Stimulated activated CD4-positive, alpha-beta T cell treated with anti-CD3 and anti-CD28 coated beads, Interleukin-4, amount 100 ng/mL, for 24 hours (primary cell): ENCODE measurements around the gene STAT6.

Source experiments
- DNase-seq: peaks from one replicate; pipeline ENCODE4 v3.0.0-alpha.2; 2020

The STAT6 gene

DNA sequence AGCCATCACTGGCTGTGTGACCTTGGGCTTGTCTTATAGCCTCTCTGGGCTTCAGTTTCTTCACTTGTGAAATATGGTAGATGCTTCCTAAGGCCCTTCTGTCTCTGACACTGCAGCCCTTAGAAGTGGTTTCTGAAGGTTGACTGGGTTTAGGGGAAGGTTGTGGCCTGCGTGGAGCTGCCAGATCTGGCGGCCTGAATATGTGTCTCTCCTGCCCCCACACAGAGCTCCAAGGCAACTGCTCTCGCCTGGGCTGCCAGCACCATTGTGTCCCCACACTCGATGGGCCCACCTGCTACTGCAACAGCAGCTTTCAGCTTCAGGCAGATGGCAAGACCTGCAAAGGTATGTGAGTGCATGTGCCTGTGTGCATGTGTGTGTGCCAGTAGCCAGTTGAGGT is 32.3 kb upstream of the STAT6 start:
- DNase-seq, result no peak

GRCh38 chr12:57142727-57143126 is 31.6 kb upstream of the STAT6 start:
- DNase-seq, result no peak

DNA sequence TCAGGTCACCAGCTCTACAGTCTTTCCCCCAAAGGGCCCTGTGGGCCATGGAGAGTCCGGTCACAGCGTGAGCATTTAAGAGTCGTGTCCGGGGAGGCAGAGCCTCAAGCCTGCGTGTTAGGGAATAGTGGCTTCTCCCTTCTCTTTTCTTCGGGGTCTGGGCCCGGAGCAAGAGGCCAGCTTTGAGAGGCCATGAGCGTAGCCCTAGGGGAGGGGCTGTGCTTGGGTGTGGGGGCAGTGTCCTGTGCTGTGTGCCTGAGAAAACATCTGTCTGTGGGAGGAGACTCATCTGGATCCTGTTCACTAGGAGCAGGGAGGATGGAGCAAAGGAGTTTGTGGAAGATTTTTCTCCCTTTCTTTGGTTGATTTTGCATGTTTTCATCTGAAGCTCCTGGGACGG is 31.0 kb upstream of the STAT6 start:
- DNase-seq, result no peak

- DNase-seq, result no peak
Measured at GRCh38 chr12:57141249-57141648, 30.1 kb upstream of the STAT6 start.

DNA sequence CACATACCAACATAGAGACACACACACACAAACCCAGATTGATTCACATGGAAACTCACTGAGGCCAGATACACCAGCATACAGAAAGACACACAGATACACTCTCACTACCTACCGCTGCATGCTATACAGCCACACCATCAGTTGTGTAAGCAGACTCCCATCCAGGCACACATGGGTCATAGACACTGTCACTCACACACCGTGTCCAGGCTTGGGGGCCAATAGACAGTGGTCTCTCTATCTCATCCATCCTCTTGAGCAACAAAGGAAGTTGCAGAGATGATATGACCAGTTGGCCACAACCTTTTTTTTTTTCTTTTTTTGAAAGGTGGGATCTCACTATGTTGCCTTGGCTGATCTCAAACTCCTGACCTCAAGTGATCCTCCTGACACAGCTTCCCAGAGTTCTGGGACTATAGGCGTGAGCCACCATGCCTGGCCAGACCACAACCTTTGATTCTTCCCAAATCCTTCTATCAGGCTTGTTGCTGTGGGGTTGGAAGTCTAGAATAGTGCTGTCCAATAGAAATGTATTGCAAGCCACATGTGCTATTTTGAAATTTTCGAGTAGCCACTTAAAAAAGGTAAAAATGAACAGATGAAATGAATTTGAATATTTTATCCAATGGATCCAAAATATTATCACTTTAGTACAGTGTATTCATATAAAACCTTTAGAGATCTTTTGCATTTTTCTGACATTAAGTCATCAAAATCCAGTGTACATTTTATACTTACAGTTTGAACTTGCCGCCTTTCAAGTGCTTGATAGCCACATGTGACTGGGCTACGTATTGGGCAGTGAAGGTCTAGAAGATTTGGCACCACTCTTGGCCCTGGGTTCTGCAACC is 28.9 kb upstream of the STAT6 start:
- DNase-seq, result no peak

DNA sequence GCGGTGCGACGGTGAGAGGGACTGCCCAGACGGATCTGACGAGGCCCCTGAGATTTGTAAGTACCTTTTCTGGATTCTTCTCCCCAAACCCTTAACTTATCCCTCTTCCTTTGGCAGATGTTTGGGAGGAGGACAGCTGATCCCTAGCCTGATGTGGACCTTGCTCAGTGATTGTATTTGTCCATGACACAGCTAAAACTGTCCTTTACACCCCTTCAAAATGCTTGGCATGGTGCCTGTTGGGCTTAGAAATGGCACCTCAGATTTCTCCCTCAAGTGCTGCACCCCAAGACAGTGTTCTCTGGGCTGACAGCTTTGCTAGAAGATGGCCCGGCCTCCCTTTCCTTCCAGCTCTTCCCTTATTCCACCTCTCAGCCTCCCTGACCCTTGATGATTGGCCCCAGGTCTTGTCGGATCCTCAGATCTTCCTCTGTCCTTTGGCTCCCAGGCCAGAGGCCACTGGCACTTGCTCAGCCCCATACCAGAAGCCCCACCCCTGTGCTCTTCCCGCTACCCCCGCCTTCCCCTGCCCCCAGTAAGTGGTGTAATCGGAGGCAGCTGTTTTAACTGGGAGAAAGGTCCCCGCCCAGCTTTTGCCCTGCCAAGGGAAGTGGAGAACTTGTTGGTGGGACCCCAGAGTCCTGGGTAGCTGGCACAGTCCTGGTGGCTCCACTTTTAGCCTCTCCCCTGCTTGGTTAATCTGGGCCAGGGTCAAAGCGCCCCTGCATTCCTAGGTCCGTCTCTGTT is 27.5 kb upstream of the STAT6 start:
- no peak for DNase-seq

GRCh38 chr12:57135527-57136326 is 24.6 kb upstream of the STAT6 start:
- no peak for DNase-seq

GRCh38 chr12:57134949-57135348 is 23.8 kb upstream of the STAT6 start:
- DNase-seq, result no peak

DNA sequence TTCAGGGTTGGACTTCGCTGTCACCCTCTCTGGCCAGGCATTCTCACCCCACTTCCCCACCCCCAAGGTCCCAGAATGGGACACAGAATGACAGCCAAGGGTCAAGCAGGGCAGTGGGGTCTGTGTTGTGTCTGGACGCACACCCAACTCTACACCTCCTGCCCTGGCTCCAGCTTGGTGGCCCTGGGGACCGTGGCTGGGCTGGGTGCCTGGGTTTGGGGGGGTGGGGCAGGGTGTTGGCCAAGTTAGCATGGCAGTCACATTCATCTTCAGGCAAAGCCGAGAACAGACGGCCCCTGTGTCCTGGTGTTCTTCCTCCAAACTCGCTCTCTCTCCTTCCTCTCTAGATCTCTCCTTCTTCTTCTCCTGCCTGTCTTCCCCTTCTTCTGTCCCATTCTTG is 22.8 kb upstream of the STAT6 start:
- DNase-seq, result no peak

GRCh38 chr12:57133013-57133569 is 21.9 kb upstream of the STAT6 start:
- no peak for DNase-seq

DNA sequence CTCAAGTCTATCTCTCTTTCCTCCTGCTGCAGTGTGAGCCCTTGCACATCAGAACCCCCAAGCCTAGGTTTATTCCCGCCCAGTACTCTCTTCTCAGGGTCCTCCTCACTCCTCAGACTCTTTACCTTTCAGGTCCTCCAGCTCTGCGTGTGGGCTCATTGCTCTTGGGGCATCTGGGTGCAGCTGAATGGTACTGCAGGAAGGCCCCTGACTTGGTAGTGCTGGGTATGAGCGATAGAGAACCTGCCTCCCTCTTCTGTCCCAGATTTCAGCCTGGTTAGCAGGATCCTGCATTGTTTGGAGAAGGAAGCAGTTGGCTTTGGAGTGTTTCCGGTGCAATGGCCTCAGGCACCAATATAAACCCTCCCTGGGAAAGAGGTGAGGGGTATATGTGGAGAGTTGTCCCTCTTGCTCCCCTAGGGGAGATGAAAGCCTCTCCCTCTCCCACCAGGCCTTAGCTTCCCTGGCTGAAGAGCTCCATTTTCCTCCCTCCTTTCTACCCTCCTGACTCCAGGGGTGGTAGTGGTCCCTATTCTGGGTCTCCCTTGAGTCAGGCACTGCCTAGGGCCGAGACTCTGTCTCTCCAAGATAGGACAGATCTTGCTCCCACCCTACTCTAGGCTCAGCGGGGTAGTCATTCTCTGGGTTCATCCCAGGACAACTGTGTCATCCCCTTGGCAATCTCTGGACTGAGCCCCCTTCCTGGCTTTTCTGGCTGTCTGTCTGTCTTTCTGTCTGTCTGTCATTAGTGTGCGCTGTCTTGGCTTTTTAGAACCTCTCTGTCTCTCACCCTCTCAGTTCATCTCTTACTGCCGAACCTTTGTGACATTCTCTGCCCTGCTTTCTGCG is 21.0 kb upstream of the STAT6 start:
- DNase-seq, result no peak

DNA sequence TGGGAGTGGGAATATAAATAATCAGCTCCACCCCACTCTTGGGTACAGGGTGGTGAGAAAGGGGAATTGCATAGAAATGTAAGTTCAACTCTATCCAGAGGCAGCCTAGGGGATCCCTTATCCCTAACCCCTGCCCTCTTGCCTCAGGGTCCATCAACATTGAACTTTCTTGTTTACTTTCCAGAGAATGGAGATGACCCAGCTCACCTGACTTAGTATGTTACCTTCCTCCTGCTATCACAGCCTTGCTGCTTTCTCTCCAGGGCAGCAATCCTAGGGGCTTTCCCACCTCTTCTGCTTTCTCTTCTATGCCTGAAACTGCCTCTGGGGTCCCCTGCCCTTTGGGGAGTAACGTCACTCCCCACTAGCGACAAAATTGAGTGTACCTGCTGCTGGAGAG is 19.8 kb upstream of the STAT6 start:
- no peak for DNase-seq

DNA sequence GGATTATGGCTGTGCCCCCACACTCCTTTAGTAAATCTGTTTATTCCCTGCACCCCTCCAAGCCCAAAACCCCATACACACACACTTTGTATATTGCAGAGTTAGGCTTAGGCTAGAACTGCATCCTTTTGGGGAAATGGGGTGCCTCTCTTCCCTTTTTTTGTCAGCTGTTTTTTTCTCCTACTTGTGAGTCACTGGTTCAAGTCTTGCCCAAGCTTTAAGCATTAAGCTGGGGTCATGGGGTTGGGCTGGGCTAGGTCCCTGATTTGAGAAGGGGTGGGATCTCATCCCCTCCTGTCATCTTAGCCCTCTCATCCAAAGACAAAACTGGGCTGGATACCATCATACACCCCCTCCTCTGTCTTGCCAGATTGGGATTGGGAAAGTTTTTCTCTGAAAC is 18.7 kb upstream of the STAT6 start:
- no peak for DNase-seq

DNA sequence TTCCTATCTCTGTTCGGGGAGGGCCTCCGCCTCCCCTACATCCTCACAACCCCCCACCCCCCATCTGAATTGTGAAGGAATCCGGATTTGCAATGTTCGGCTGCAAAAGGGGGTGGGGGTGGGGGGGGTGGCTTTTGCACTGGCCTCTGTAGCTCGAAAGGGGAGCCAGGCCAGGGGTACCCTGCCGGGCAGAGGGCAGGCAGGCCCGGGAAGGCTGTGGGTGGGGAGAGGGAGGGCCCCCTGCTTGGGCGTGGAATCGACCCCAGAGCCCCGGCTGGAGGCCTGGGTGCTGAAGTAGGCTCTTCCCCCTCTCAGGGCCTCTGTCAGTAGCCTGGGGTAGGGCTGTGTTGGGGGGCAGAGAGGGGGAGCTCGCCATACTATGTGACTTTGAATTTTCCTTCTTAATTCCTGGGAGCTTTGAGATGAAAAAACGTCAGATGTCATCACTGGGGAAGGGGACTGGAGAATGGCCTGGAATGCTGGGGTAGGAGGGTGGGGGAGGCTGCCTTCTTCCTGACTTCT is 18.2 kb upstream of the STAT6 start:
- no peak for DNase-seq

- DNase-seq, result peak; percentile 7
Measured at GRCh38 chr12:57128519-57129247, 17.5 kb upstream of the STAT6 start.

- DNase-seq, result peak; percentile 78
Measured at GRCh38 chr12:57127726-57128518, 16.8 kb upstream of the STAT6 start, which contains the start of gene LRP1. TSS of gene LRP1 (plus strand) at chr12:57128483. CDS start at chr12:57128965, 482 bp downstream.

- peak; percentile 62 for DNase-seq
Measured at GRCh38 chr12:57127101-57127725, 16.1 kb upstream of the STAT6 start.

DNA sequence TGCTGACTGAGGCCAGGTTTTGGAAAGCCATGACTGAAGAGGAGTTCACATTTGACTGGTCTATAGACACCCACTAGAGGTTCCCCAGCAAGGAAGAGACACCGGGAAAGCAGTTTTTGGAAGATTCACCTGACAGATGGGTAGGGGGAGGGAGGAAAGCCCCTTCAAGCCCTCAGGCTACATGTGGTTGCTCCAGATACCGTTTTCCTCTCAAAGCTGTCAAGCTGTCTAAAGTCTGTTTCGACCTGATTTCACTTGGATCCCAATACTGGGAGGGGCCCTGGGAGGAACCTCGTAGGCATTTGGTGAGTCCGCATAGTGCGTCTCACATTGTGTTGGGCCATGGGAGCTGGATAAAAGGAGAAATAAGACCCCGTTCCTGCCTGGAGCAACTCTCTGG is 15.4 kb upstream of the STAT6 start:
- no peak for DNase-seq

DNA sequence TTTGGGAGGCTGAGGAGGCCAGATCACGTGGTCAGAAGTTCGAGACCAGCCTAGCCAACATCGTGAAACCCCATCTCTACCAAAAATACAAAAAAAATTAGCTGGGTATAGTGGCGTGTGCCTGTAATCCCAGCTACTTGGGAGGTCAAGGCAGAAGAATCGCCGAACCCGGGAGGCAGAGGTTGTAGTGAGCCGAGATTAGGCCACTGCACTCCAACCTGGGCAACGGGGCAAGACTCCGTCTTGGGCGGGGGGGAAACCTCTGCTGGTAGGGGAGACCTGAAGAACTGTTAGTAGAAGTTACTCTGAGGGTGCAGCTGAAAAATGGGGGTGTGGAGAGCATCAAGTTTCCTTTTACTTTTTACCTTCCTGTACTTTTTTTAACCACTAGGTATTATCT is 14.9 kb upstream of the STAT6 start:
- no peak for DNase-seq
